ENCODE measurements around the gene LTA4H. TPM values are rescaled to one million over a fixed set of nuclear protein-coding genes. Genes with fewer than 3 reads are reported as not detected.

LTA4H gene
- total RNA-seq (2013; cell fraction: nucleolus; rRNA removed) = 71.3 and 74.8 TPM in 2 replicates
- 46.5 and 55.0 TPM in 2 replicates for total RNA-seq (2014; rRNA removed)
- 63.1 and 63.4 TPM in 2 replicates for total RNA-seq (2014; rRNA removed; fragmentation: Illumina TruSeq; extraction: Trizol)
- 44.7 and 45.9 TPM in 2 replicates for total RNA-seq (2021)
- polyA plus RNA-seq (2011; ENCODE audit: low read depth) = 52.2 TPM
- 106 and 161 TPM in 2 replicates for polyA plus RNA-seq (2011; rRNA removed)
- 52.3 and 64.6 TPM in 2 replicates for polyA plus RNA-seq (2011; cell fraction: cytosol; rRNA removed)
- 90.6 and 95.0 TPM in 2 replicates for polyA plus RNA-seq (2011; cell fraction: nucleus; rRNA removed)
- 50.1 and 69.9 TPM in 2 replicates for polyA plus RNA-seq (2012)
- polyA plus RNA-seq (2014; fragmentation: Illumina TruSeq; extraction: Trizol) = 73.6 and 99.5 TPM in 2 replicates
- 10 to 100 TPM; 47.2 to 47.4 TPM for polyA plus RNA-seq (2014; fragmentation: Nextera tagmentation; extraction: Ambion mirVana)
- 47.6 and 51.3 TPM in 2 replicates for polyA plus RNA-seq (2014; rRNA removed)
- polyA plus RNA-seq (2016; fragmentation: Nextera tagmentation; extraction: Ambion mirVana) = 10 to 100 TPM; 43.9 to 45.9 TPM
- polyA minus RNA-seq (2011; rRNA and poly(A)+ RNA removed) = 66.8 and 77.6 TPM in 2 replicates
- 23.9 and 33.9 TPM in 2 replicates for polyA minus RNA-seq (2011; cell fraction: cytosol; rRNA and poly(A)+ RNA removed)
- polyA minus RNA-seq (2011; cell fraction: nucleus; rRNA and poly(A)+ RNA removed) = 34.6 and 40.8 TPM in 2 replicates
- Bru-seq, nascent RNA = percentile 59 among the genes with signal in this experiment
- percentile 66 among the genes with signal in this experiment for BruChase-seq, experiment 1, labeled RNA remaining after a 6-hour chase
- percentile 61 among the genes with signal in this experiment for BruChase-seq, experiment 2, labeled RNA remaining after a 2-hour chase
- long read RNA-seq, experiment 1, transcript LTA4H-201 (19 exons, 2,139 nt) = major isoform, 61 of 78 reads
- long read RNA-seq, experiment 1, partial matches to known transcripts = 2 of 78 reads
- long read RNA-seq, experiment 1, other reads (novel, unspliced or antisense) = 15 of 78 reads
- long read RNA-seq, experiment 2, transcript LTA4H-201 (19 exons, 2,139 nt) = major isoform, 463 of 568 reads
- long read RNA-seq, experiment 2, partial matches to known transcripts = 21 of 568 reads
- long read RNA-seq, experiment 2, other reads (novel, unspliced or antisense) = 84 of 568 reads

GRCh38 chr12:96035283-96036236 is at the start of gene LTA4H:
TSS of gene LTA4H (minus strand) at chr12:96035587. CDS start at chr12:96035519, 68 bp downstream.
- DNase-seq (ENCODE audit: low read depth, low spot score) = peak; percentile 97
- in situ Hi-C loops (cut with MboI) (no loop called here), intact Hi-C loops (cut with micrococcal nuclease; ENCODE audit: unreplicated experiment) (loop anchor here (2.0 to 10.0 kb wide), 2 partner anchors 15 to 369 kb away; partner anchors contain the start of gene CDK17)
- H3K79me2 ChIP-seq (ENCODE audit: control insufficient read depth, insufficient read depth, low read length) = peaks cover 3% of the 10 kb centered on the region; the same call in 1 of the 2 replicates
- FAIRE-seq = peak; percentile 97
- no peaks in the 10 kb centered on the region for H3K27me3 ChIP-seq (replicated peaks in 1 of 2; ENCODE audit: control insufficient read depth in 2 of 2, insufficient read depth in 2 of 2, low read length in 1 of 2)
- H3K27ac ChIP-seq (ENCODE audit: control insufficient read depth, insufficient read depth) = peak within 1 kb of the TSS; percentile 38; the same call in 1 of the 2 replicates
- peaks cover 4% of the 10 kb centered on the region; the same call in 1 of the 2 replicates for H3K4me1 ChIP-seq (ENCODE audit: control insufficient read depth, insufficient read depth, low read length)
- ChIA-PET RAD21 (ENCODE audit: unreplicated experiment) (interaction anchor here (0.5 to 2.2 kb wide), 5 partner anchors 15 to 207 kb away, joined by 3 to 7 read pairs (median 5); no protein-coding TSS in a partner anchor), CTCF (interaction anchor here (0.6 to 3.6 kb wide), 6 partner anchors 13 to 481 kb away, joined by 3 to 12 read pairs (median 4); no protein-coding TSS in a partner anchor), SMC1A (ENCODE audit: uncharacterized antibody, unreplicated experiment) (interaction anchor here (0.8 to 1.8 kb wide), 6 partner anchors 11 to 176 kb away, joined by 3 to 7 read pairs (median 4); no protein-coding TSS in a partner anchor), POLR2A (interaction anchor here (1.0 to 1.5 kb wide), 2 partner anchors 15 to 171 kb away, joined by 3 to 5 read pairs; no protein-coding TSS in a partner anchor)
- no peaks in the 10 kb centered on the region for H3K36me3 ChIP-seq (ENCODE audit: control insufficient read depth in 2 of 2, insufficient read depth in 2 of 2, low read length in 1 of 2)
- peak; percentile 93 for ATAC-seq
- H3K9me3 ChIP-seq (replicated peaks; ENCODE audit: control insufficient read depth, insufficient read depth, low read length) = no peaks in the 10 kb centered on the region
- WGBS (ENCODE audit: insufficient coverage, insufficient replicate concordance, low lambda C conversion rate, missing lambda C conversion rate) = under 1% methylated on average over 54 of the region's 55 CpGs
- peak within 1 kb of the TSS; percentile 98 for H2AFZ ChIP-seq (ENCODE audit: control insufficient read depth, low read depth, low read length)
- H3K4me3 ChIP-seq = peak within 1 kb of the TSS; percentile 77
- H4K20me1 ChIP-seq (ENCODE audit: control insufficient read depth, insufficient read depth) = no peaks in the 10 kb centered on the region
- peak within 1 kb of the TSS; percentile 70 for H3K9ac ChIP-seq (ENCODE audit: control insufficient read depth, insufficient read depth, low read length)
- no TSS peak for BruUV-seq (replicated peaks)
- peak within 1 kb of the TSS; percentile 91 for H3K4me2 ChIP-seq (ENCODE audit: control insufficient read depth, insufficient read depth)
- peak; percentile 13 for TF ChIP-seq MEF2B (IDR thresholded peaks at IDR 0.05; ENCODE audit: partially characterized antibody, poor library complexity, severe bottlenecking)
- no peak for TF ChIP-seq SUZ12 (IDR thresholded peaks at IDR 0.05; ENCODE audit: unreplicated experiment)
- peak; percentile 8; the same call in 1 of the 2 replicates for TF ChIP-seq SPI1 (IDR thresholded peaks at IDR 0.05; ENCODE audit: borderline replicate concordance, insufficient read depth, low read depth, low read length)
- no peak for TF ChIP-seq ZNF622 (IDR thresholded peaks at IDR 0.05)
- no peak; the same call in 1 of the 2 replicates for TF ChIP-seq MTA3 (IDR thresholded peaks at IDR 0.05; ENCODE audit: borderline replicate concordance, low read length)
- TF ChIP-seq POLR2A (IDR thresholded peaks at IDR 0.05; ENCODE audit: low read depth, low read length) = peak; percentile 95
- TF ChIP-seq, protein P1, sequence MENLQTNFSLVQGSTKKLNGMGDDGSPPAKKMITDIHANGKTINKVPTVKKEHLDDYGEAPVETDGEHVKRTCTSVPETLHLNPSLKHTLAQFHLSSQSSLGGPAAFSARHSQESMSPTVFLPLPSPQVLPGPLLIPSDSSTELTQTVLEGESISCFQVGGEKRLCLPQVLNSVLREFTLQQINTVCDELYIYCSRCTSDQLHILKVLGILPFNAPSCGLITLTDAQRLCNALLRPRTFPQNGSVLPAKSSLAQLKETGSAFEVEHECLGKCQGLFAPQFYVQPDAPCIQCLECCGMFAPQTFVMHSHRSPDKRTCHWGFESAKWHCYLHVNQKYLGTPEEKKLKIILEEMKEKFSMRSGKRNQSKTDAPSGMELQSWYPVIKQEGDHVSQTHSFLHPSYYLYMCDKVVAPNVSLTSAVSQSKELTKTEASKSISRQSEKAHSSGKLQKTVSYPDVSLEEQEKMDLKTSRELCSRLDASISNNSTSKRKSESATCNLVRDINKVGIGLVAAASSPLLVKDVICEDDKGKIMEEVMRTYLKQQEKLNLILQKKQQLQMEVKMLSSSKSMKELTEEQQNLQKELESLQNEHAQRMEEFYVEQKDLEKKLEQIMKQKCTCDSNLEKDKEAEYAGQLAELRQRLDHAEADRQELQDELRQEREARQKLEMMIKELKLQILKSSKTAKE (IDR thresholded peaks at IDR 0.05; ENCODE audit: low read depth, poor library complexity, severe bottlenecking) = peak; percentile 91
- TF ChIP-seq MYB (IDR thresholded peaks at IDR 0.05; ENCODE audit: borderline replicate concordance, low read depth, low read length) = no peak
- peak; percentile 34; the same call in 1 of the 2 replicates for TF ChIP-seq IRF4 (IDR thresholded peaks at IDR 0.05; ENCODE audit: low read depth, low read length)
- peak; percentile 73 for TF ChIP-seq CREM (IDR thresholded peaks at IDR 0.05; ENCODE audit: low read depth)
- no peak for TF ChIP-seq NR2C2 (IDR thresholded peaks at IDR 0.05; ENCODE audit: borderline replicate concordance, control insufficient read depth, insufficient read length, low read depth)
- peak; percentile 72; the same call in 1 of the 2 replicates for TF ChIP-seq ESRRA (IDR thresholded peaks at IDR 0.05; ENCODE audit: low read length)
- TF ChIP-seq MXI1 (IDR thresholded peaks at IDR 0.05; ENCODE audit: low read depth, low read length) = peak; percentile 86
- TF ChIP-seq, protein P2, sequence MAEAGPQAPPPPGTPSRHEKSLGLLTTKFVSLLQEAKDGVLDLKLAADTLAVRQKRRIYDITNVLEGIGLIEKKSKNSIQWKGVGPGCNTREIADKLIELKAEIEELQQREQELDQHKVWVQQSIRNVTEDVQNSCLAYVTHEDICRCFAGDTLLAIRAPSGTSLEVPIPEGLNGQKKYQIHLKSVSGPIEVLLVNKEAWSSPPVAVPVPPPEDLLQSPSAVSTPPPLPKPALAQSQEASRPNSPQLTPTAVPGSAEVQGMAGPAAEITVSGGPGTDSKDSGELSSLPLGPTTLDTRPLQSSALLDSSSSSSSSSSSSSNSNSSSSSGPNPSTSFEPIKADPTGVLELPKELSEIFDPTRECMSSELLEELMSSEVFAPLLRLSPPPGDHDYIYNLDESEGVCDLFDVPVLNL (IDR thresholded peaks at IDR 0.05; ENCODE audit: low read depth, low read length) = no peak
- TF ChIP-seq RBBP5 (conservative IDR thresholded peaks at IDR 0.05) = peak; percentile 86

Data from GM12878 (cell line).